Measurements from ENCODE around the gene DENND2D.

The DENND2D gene

GRCh38 chr1:111199881-111200801, at the start of gene DENND2D:
TSS of gene DENND2D (minus strand) at chr1:111200646. CDS start at chr1:111200459, 187 bp downstream.
- DNase-seq: no peak

- DNase-seq: no peak
These were observed 49.5 kb upstream of the DENND2D start for GRCh38 chr1:111249960-111250359.

GRCh38 chr1:111247125-111247838, 46.8 kb upstream of the DENND2D start:
- DNase-seq: no peak

GRCh38 chr1:111242805-111243523, 42.5 kb upstream of the DENND2D start:
- no peak for DNase-seq

- no peak for DNase-seq
These were observed 41.4 kb upstream of the DENND2D start for GRCh38 chr1:111241797-111242196.

GRCh38 chr1:111238056-111238795, 37.8 kb upstream of the DENND2D start:
- DNase-seq: no peak

- DNase-seq: no peak
These were observed 36.4 kb upstream of the DENND2D start for GRCh38 chr1:111236806-111237205.

GRCh38 chr1:111236379-111236778, 35.9 kb upstream of the DENND2D start:
- no peak for DNase-seq

- DNase-seq: no peak
These were observed 34.4 kb upstream of the DENND2D start for GRCh38 chr1:111234866-111235265.

GRCh38 chr1:111234258-111234657, 33.8 kb upstream of the DENND2D start:
- no peak for DNase-seq

- DNase-seq: no peak
These were observed 31.7 kb upstream of the DENND2D start for GRCh38 chr1:111232134-111232533.

- no peak for DNase-seq
These were observed 28.3 kb upstream of the DENND2D start for GRCh38 chr1:111228748-111229126.

- no peak for DNase-seq
These were observed 27.7 kb upstream of the DENND2D start for GRCh38 chr1:111227851-111228747.

- no peak for DNase-seq
These were observed 27.0 kb upstream of the DENND2D start, which contains the start of gene CHI3L2 for GRCh38 chr1:111227434-111227833. TSS of gene CHI3L2 (plus strand) at chr1:111227713. CDS start at chr1:111227730, 17 bp downstream.

GRCh38 chr1:111225717-111226400, 25.4 kb upstream of the DENND2D start:
- no peak for DNase-seq

- DNase-seq: no peak
These were observed 24.6 kb upstream of the DENND2D start for GRCh38 chr1:111225091-111225490.

GRCh38 chr1:111223126-111223685, 22.8 kb upstream of the DENND2D start:
- DNase-seq: no peak

- DNase-seq: peak; percentile 70
These were observed 22.1 kb upstream of the DENND2D start for GRCh38 chr1:111222308-111223125.

GRCh38 chr1:111221633-111222291, 21.3 kb upstream of the DENND2D start:
- DNase-seq: no peak
